Panc1 (cell line): Measurements from ENCODE around the gene AGR3.

Experiments
- CTCF ChIP-seq: fragments of 450-650 bp; IDR thresholded peaks from 2 replicates; pipeline ENCODE4 v1.5.1; 2017; ENCODE audit warnings: mild to moderate bottlenecking
- REST ChIP-seq, 2 experiments: IDR thresholded peaks; 2 replicates each; pipeline ENCODE4 v1.6.1; 2011 to 2012; ENCODE audit warnings: low read depth in 2 of 2, control low read depth in 1 of 2, low read length in 1 of 2, mild to moderate bottlenecking in 1 of 2, moderate library complexity in 1 of 2; ENCODE audit not compliant: insufficient read depth in 1 of 2

DNA sequence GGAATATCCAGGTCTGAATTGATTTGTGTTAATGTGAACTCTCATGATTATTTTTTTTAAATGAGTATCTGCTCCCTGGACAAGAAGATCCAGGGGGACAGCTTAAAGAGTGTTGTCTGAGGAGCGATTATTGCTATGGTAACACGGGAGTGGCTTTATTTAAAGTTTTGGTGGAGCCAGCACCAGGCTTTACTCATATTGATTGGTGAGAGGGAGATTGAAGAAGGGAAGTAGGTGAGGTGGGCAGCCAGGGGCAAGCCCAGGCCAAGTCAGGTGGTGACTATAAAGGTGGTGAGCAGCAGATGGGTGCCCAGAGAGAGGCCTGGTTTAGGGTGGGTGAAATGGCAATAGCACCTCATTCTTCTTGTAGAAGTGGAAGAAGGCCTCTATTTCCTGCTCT lies 66.8 kb downstream of the AGR3 start:
- TF ChIP-seq REST (IDR thresholded peaks at IDR 0.05; ENCODE audit: insufficient read depth in 1 of 2, low read depth in 2 of 2, low read length in 1 of 2) (no peak), CTCF (no peak)
